Gastroesophageal sphincter (tissue), 3 donors: Measurements from ENCODE around the gene MCTP1.

ENCODE experiments used
- CTCF ChIP-seq, 4 experiments: fragments of 200-600 bp in 2 of 4; fragments of 450-650 bp in 2 of 4; sonication (generic) in 1 of 4; IDR thresholded peaks; one replicate each; pipeline ENCODE4 v1.5.1; 2017 to 2019; ENCODE audit warnings: antibody characterized with exemption in 4 of 4, mild to moderate bottlenecking in 2 of 4, moderate library complexity in 2 of 4
- EP300 ChIP-seq: sonication (generic); formaldehyde crosslinking; IDR thresholded peaks from one replicate; pipeline ENCODE4 v1.6.1; 2017; ENCODE audit warnings: antibody characterized with exemption, mild to moderate bottlenecking
- POLR2AphosphoS5 ChIP-seq: sonication (generic); formaldehyde crosslinking; IDR thresholded peaks from one replicate; pipeline ENCODE4 v1.6.1; 2017; ENCODE audit warnings: antibody characterized with exemption

GRCh38 chr5:95042037-95042436 lies 242.9 kb downstream of the MCTP1 start:
- TF ChIP-seq POLR2AphosphoS5 = no peak
- TF ChIP-seq CTCF (IDR thresholded peaks at IDR 0.05) = no peak
- TF ChIP-seq EP300 = no peak
